WTC11 (cell line): ENCODE data around the gene TMEM185B.

Experiments
- TF ChIP-seq, protein P1 (sequence below): sonication (generic); formaldehyde crosslinking; IDR thresholded peaks from 2 replicates; pipeline ENCODE4 v1.8.1; 2023; ENCODE audit warnings: mild to moderate bottlenecking, missing genetic modification reagents, moderate library complexity
- TF ChIP-seq, protein P2 (sequence below): fragments of 200-600 bp; IDR thresholded peaks from 2 replicates; pipeline ENCODE4 v1.8.0; 2022; ENCODE audit warnings: antibody characterized with exemption

DNA sequence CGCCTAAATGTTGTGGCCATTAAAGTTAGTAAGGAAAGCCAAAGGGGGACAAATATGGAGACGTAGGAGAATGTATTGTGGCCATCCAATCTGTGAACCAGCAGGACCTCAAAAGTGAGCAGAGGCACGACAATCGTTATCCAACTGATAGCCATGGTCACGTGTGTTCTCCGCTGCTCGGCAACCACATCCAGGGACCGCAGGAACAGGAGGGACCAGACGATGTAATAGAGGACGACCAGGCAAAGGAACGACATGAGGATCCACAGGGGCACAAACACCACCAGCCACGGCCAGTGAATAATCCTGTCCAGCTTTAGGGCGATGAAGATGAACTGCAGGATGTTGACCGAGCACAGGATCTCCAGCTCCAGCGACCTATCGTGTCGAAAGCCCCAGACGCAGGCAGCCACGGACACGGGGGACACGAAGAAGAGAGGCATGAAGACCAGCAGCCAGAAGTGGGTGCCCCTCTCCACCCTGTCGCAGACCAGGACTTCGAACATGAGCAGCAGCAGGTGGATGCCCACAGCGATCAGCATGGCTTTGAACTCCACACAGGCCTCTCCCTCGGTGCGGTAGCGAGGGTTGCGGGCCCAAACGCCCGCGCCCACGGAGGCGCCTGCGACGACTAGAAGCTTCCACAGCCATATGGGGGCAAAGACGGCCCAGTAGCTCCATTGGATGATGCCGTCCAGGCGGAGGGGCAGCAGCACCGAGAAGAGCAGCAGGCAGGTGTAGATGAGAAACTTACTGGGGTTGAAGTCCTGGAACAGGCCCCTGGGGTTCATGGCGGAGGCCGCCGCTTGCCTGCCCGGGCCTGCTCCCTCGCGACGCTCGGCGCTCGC is 790 bp downstream of the TMEM185B start:
- TF ChIP-seq, protein P1, sequence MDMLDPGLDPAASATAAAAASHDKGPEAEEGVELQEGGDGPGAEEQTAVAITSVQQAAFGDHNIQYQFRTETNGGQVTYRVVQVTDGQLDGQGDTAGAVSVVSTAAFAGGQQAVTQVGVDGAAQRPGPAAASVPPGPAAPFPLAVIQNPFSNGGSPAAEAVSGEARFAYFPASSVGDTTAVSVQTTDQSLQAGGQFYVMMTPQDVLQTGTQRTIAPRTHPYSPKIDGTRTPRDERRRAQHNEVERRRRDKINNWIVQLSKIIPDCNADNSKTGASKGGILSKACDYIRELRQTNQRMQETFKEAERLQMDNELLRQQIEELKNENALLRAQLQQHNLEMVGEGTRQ (CRISPR knock-in tag) = no peak
- TF ChIP-seq, protein P2, sequence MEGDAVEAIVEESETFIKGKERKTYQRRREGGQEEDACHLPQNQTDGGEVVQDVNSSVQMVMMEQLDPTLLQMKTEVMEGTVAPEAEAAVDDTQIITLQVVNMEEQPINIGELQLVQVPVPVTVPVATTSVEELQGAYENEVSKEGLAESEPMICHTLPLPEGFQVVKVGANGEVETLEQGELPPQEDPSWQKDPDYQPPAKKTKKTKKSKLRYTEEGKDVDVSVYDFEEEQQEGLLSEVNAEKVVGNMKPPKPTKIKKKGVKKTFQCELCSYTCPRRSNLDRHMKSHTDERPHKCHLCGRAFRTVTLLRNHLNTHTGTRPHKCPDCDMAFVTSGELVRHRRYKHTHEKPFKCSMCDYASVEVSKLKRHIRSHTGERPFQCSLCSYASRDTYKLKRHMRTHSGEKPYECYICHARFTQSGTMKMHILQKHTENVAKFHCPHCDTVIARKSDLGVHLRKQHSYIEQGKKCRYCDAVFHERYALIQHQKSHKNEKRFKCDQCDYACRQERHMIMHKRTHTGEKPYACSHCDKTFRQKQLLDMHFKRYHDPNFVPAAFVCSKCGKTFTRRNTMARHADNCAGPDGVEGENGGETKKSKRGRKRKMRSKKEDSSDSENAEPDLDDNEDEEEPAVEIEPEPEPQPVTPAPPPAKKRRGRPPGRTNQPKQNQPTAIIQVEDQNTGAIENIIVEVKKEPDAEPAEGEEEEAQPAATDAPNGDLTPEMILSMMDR = no peak
